Esophagus squamous epithelium (tissue), 5 donors: ENCODE results near the gene ZMIZ1. TPM values are rescaled to one million over a fixed set of nuclear protein-coding genes. Genes with fewer than 3 reads are reported as not detected.

Source experiments
- DNase-seq: peaks from one replicate; lab custom pipeline; 2025; lab: John Stamatoyannopoulos, UW
- H3K27ac ChIP-seq, 4 donors: fragments of 200-600 bp; sonication (generic); one replicate each; pipeline ENCODE4 v1.5.1; 2016 to 2019; ENCODE audit warnings: mild to moderate bottlenecking in 1 of 4
- H3K27me3 ChIP-seq, 4 donors: fragments of 200-600 bp; sonication (generic); 1 replicate in 3 of 4; 2 replicates in 1 of 4; pipeline versions ENCODE4 v1.5.1 to v1.6.0; 2017 to 2021; ENCODE audit warnings: antibody characterized with exemption in 1 of 4
- H3K36me3 ChIP-seq, 3 donors: fragments of 200-600 bp; sonication (generic); one replicate each; pipeline ENCODE4 v1.5.1; 2016 to 2019
- H3K4me1 ChIP-seq, 3 donors: fragments of 200-600 bp; sonication (generic); one replicate each; pipeline ENCODE4 v1.5.1; 2017 to 2019
- H3K4me3 ChIP-seq, 4 donors: fragments of 200-600 bp; sonication (generic); 1 replicate in 3 of 4; 2 replicates in 1 of 4; pipeline ENCODE4 v1.5.1; 2016 to 2019; ENCODE audit warnings: mild to moderate bottlenecking in 2 of 4, moderate library complexity in 1 of 4
- H3K9me3 ChIP-seq, 3 donors: fragments of 200-600 bp; sonication (generic); one replicate each; pipeline ENCODE4 v1.5.1; 2016 to 2019
- POLR2A ChIP-seq, 4 donors: fragments of 450-650 bp; IDR thresholded peaks; one replicate each; pipeline ENCODE4 v1.6.1; 2017; ENCODE audit warnings: antibody characterized with exemption in 4 of 4, mild to moderate bottlenecking in 4 of 4, moderate library complexity in 3 of 4
- WGBS, 2 donors: methylation state at CpG; one replicate each; pipeline ENCODE4 v1.1.5; 2018; 5-methylcytosine and 5-hydroxymethylcytosine counted together
- intact Hi-C: fragments of 100-400 bp; cut with DNase I; formaldehyde crosslinking; loops from one replicate; pipeline ENCODE4 v1.15.0; 2022
- total RNA-seq, 4 donors: library from RNA; depleted of rRNA; stranded (reverse); fragments of >200 nt; gene quantifications; one replicate each; pipeline ENCODE4 v1.1.0, GENCODE V29; 2016
- TF ChIP-seq, protein P1 (sequence below), 6 experiments: fragments of 450-650 bp in 4 of 6; fragments of 200-600 bp in 2 of 6; sonication (generic) in 2 of 6; IDR thresholded peaks; one replicate each; pipeline ENCODE4 v1.5.1; 2016 to 2019; ENCODE audit warnings: antibody characterized with exemption in 6 of 6, mild to moderate bottlenecking in 4 of 6, moderate library complexity in 4 of 6
- donor health status: DM: yes; HTN: yes; CAD: no.

ZMIZ1 gene
- total RNA-seq, 4 donors from 2014 or later, result 28.2 to 79.5 (median 40.4) TPM

DNA sequence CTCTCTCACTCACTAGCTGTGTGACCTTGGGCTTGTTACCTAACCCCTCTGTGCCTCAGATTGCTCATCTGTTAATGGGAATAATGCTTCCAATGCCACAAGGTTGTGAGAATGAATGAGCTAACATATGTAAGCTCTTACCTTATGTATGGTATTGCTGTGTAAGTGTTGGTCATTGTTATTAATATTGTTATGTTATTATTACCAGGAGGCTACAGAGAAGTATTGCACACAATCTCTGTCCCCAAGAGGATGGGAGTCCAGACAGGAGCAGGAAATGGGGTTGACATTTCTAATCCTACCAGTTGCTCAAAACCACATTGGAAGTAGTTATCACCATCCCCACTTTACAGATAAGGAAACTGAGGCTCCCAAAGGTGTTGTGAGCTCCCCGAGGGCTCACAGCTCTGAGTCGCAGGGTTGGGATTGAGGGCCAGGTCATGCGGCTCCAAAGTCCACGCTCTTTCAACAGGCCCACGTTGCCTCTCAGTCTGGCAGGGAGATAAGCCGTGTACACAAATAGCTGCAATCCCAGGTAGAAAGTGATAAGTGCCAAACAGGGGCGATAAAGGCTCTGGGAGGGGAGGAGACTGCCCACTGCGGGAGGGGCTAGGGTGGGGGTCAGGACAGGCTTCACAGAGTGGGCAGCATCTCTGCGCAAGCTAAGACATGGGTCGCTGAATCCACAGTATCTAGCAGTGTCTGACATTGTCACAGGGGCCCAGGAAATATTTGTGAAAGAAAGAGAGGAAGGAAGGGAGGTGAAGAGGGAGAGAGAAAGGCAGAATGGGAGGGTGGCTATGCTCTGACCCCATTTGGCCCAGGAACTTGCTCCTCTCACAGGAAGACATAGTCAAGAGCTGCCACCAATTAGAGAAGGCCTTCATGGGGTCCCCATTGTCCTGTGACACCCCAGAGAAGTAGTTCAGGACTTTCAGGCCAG lies 9.6 kb upstream of the ZMIZ1 start:
- no peak for DNase-seq
- 84 to 91% methylated on average over 7 to 9 of the region's 10 CpGs for WGBS, 2 donors

DNA sequence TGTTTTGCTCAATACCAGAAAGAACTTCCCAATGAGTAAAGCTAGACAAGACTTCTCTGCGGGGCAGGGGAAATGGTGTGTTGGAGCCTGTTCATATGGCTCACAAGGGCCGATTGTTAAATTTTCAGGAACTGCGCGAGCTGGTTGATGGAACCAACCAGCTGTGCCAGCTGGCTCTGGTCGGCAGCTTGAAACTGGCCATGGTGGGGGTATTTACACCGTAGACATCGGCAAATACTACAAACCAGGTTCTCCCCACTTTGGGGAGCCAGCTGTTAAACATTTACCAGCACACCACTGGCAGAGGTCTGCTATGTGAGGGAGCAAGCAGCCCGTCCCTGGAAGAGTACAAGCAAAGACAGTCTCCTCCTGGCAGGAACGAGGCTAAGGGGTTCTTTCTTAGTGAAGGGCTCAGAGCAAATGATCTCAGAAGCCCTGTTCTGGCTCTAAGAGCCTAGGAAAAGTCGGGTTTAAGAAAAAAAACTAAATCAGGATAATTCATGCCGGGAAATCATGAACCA lies 8.8 kb upstream of the ZMIZ1 start:
- no peak overlapping the region for H3K4me3 ChIP-seq
- intact Hi-C loops, result no loop called here
- H3K9me3 ChIP-seq, result no peaks in the 10 kb centered on the region
- no peak for TF ChIP-seq POLR2A (IDR thresholded peaks at IDR 0.05)
- TF ChIP-seq, protein P1, sequence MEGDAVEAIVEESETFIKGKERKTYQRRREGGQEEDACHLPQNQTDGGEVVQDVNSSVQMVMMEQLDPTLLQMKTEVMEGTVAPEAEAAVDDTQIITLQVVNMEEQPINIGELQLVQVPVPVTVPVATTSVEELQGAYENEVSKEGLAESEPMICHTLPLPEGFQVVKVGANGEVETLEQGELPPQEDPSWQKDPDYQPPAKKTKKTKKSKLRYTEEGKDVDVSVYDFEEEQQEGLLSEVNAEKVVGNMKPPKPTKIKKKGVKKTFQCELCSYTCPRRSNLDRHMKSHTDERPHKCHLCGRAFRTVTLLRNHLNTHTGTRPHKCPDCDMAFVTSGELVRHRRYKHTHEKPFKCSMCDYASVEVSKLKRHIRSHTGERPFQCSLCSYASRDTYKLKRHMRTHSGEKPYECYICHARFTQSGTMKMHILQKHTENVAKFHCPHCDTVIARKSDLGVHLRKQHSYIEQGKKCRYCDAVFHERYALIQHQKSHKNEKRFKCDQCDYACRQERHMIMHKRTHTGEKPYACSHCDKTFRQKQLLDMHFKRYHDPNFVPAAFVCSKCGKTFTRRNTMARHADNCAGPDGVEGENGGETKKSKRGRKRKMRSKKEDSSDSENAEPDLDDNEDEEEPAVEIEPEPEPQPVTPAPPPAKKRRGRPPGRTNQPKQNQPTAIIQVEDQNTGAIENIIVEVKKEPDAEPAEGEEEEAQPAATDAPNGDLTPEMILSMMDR (IDR thresholded peaks at IDR 0.05), result no peak
- no peak for DNase-seq
- H3K27me3 ChIP-seq, result no peaks in the 10 kb centered on the region
- 73 to 82% methylated on average over 10 to 11 of the region's 11 CpGs for WGBS, 2 donors
- H3K27ac ChIP-seq, result no peak overlapping the region
- H3K4me1 ChIP-seq, result no peaks in the 10 kb centered on the region
- H3K36me3 ChIP-seq, result no peaks in the 10 kb centered on the region

More for the DNA sequence above, 9.6 kb upstream of the ZMIZ1 start:
- intact Hi-C loops, result no loop called here
- TF ChIP-seq, protein P1 (IDR thresholded peaks at IDR 0.05), result no peak
- no peak for TF ChIP-seq POLR2A (IDR thresholded peaks at IDR 0.05)
- Histone ChIP-seq H3K36me3 (no peaks in the 10 kb centered on the region), H3K9me3 (no peaks in the 10 kb centered on the region), H3K4me3 (no peak overlapping the region), H3K4me1 (no peaks in the 10 kb centered on the region), H3K27ac (no peak overlapping the region), H3K27me3 (no peaks in the 10 kb centered on the region)

DNA sequence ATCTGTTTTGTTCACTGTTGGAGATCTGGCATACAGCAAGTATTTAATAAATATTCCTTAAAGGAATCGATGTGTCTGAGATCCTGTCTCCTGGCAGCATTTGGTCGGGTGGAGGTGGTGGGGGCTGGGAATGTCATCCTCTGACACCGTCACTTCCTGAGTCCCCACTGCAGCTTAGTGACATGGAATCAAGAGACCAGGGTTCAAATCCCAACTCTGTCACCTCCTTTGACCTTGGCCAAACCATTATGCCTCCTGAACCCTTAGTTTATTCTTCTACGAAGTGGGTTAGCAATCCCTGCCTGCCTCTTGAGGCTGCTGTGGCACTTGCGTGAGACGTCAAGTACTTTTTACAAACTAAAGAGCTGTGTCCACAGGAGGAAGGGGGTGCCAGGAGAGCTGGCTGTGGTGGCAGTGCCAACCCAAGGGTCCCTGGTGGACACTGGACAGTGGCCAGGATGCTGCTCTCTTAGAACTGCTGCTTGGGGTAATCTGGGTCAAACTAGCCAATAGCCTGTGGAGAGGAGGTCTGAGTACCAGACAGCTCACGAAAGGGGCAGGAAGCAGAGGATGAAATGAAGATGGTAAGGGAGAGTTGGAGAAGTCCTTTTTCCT lies 8.0 kb upstream of the ZMIZ1 start:
- no peak overlapping the region for H3K27ac ChIP-seq
- no peak for DNase-seq
- no peaks in the 10 kb centered on the region for H3K4me1 ChIP-seq
- no peaks in the 10 kb centered on the region for H3K36me3 ChIP-seq
- H3K27me3 ChIP-seq, result no peaks in the 10 kb centered on the region
- intact Hi-C loops, result no loop called here
- H3K4me3 ChIP-seq, result no peak overlapping the region
- TF ChIP-seq, protein P1 (IDR thresholded peaks at IDR 0.05), result no peak
- TF ChIP-seq POLR2A (IDR thresholded peaks at IDR 0.05), result no peak
- 79 to 82% methylated on average over 4 to 7 of the region's 7 CpGs for WGBS, 2 donors
- H3K9me3 ChIP-seq, result no peaks in the 10 kb centered on the region

DNA sequence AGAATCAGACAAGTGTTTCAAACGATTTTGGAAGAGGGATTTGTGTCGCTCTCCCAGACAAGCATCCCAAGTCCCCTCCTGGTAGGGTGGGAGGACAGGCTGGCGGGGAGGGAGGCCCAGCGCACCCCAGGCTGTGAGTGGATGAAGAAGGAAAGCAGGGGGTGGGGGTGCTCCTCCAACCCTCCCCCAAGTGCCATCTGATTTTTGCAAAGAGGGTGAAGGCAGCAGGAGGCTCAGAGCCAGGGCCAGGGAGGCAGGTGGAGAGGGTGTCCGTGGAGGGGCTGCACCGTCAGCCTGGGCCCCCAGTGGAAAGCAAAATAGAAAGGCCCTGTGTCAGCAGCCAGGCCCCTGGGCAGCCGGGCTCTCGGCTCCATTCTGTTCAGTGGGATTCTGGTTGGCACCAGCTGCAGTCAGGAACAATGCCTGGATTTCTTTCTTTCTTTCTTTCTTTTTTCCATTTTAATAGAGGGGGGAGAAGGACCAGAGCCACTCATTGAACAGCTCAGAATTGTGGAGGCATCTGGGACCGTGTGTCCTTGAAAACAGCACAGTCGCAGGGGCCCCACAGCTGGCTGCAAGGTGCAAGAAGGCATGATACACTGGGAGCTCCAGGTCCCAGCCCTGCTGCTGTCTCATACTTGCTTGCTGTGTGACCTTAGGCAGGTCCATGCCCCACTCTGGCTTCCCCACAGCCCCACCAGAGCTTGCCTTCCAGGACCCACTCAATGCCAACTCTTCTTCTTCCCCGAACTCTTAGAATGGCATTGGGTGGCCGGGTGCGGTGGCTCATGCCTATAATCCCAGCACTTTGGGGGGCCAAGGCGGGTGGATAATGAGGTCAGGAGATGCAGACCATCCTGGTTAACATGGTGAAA lies 7.1 kb upstream of the ZMIZ1 start:
- Histone ChIP-seq H3K27me3 (no peaks in the 10 kb centered on the region), H3K36me3 (no peaks in the 10 kb centered on the region), H3K4me1 (peaks cover 3 to 9% (median 4%) of the 10 kb centered on the region in 3 donors), H3K9me3 (no peaks in the 10 kb centered on the region), H3K27ac (no peak overlapping the region), H3K4me3 (no peak overlapping the region)
- intact Hi-C loops, result no loop called here
- no peak for TF ChIP-seq POLR2A (IDR thresholded peaks at IDR 0.05)
- TF ChIP-seq, protein P1 (IDR thresholded peaks at IDR 0.05), result no peak
- no peak for DNase-seq
- WGBS, 2 donors, result 77 to 83% methylated on average over 8 of the region's 14 CpGs
